Adrenal gland (tissue), 12 donors: Measurements from ENCODE around the gene ODF2. TPM values are rescaled to one million over a fixed set of nuclear protein-coding genes. Genes with fewer than 3 reads are reported as not detected.

Experiments
- DNase-seq, 7 donors: peaks; one replicate each; pipeline ENCODE4 v3.0.0-alpha.2; 2019 to 2020
- H3K27ac ChIP-seq, 5 donors: fragments of 200-600 bp; sonication (generic) in 4 of 5; 1 replicate in 3 of 5; 2 replicates in 2 of 5; pipeline versions ENCODE4 v1.5.1 to v1.8.0; 2016 to 2020; ENCODE audit warnings: mild to moderate bottlenecking in 1 of 5
- H3K27me3 ChIP-seq: fragments of 200-600 bp; 2 replicates; pipeline ENCODE4 v1.8.0; 2021
- H3K36me3 ChIP-seq, 2 donors: fragments of 200-600 bp; replicated peaks in 1 of 2; 1 replicate in 1 of 2; 2 replicates in 1 of 2; pipeline versions ENCODE4 v1.5.1 to v1.8.0; 2018 to 2022
- H3K4me1 ChIP-seq, 2 donors: fragments of 200-600 bp; replicated peaks in 1 of 2; 1 replicate in 1 of 2; 2 replicates in 1 of 2; pipeline versions ENCODE4 v1.5.1 to v1.8.0; 2018 to 2021
- H3K4me3 ChIP-seq, 4 donors: fragments of 200-600 bp; sonication (generic) in 3 of 4; one replicate each; pipeline ENCODE4 v1.5.1; 2016 to 2018
- H3K9me3 ChIP-seq, 3 donors: fragments of 200-600 bp; sonication (generic) in 1 of 3; replicated peaks in 1 of 3; 1 replicate in 2 of 3; 2 replicates in 1 of 3; pipeline versions ENCODE4 v1.5.1 to v1.8.0; 2016 to 2021
- POLR2A ChIP-seq, 2 donors: fragments of 450-650 bp; IDR thresholded peaks; one replicate each; pipeline ENCODE4 v1.6.1; 2017; ENCODE audit warnings: antibody characterized with exemption in 2 of 2, mild to moderate bottlenecking in 2 of 2, moderate library complexity in 1 of 2
- WGBS, 4 donors: extraction: QIAGEN DNeasy Blood & Tissue Kit in 2 of 4; methylation state at CpG; one replicate each; pipeline versions ENCODE4 v1.1.5 to v1.1.7; 2013 to 2017; 5-methylcytosine and 5-hydroxymethylcytosine counted together
- intact Hi-C, 2 donors: fragments of 100-400 bp; cut with DNase I; formaldehyde crosslinking; loops; one replicate each; pipeline versions ENCODE4 v1.14.1 to v1.15.0; 2022 to 2023
- polyA plus RNA-seq, 3 donors: library from polyadenylated mRNA; stranded (reverse); fragments of 200-250 nt in 2 of 3; fragments of 350-450 nt in 1 of 3; fragmentation: Illumina TruSeq in 1 of 3; extraction: RNeasy Lipid Tissue Mini Kit (QIAGEN cat#74804) in 1 of 3; gene quantifications; one replicate each; pipeline ENCODE4 v1.2.3, GENCODE V29; 2013 to 2014
- total RNA-seq, 9 donors: library from RNA; depleted of rRNA in 4 of 9; stranded (reverse); fragments of >200 nt in 4 of 9; fragments of 120-200 nt in 1 of 9; fragmentation: NEBNext Ultra II Directional in 1 of 9; extraction: Animal tissue kit (Norgen Biotek cat#: 25700) in 1 of 9; gene quantifications; one replicate each; pipeline versions ENCODE4 v1.1.0 to v1.2.4, GENCODE V29; 2013 to 2023
- TF ChIP-seq, protein P1 (sequence below), 6 experiments: fragments of 450-650 bp in 4 of 6; fragments of 200-600 bp in 2 of 6; sonication (generic) in 1 of 6; IDR thresholded peaks; 1 replicate in 5 of 6; 2 replicates in 1 of 6; pipeline versions ENCODE4 v1.5.1 to v1.8.0; 2016 to 2021; ENCODE audit warnings: antibody characterized with exemption in 6 of 6, mild to moderate bottlenecking in 2 of 6, moderate library complexity in 1 of 6
- donor health status: healthy with polysubstance abuse.
- donor health status: Bipolar disorder and iron deficiency.
- donor health status: DM: yes; HTN: yes; CAD: no.
- donor health status: DM: no; HTN: no; CAD: no.
- donor health status: DM: no; HTN: no; CAD: no.
- donor health status: DM: yes; HTN: yes; CAD: no.

Gene ODF2
- total and polyA plus RNA-seq, 12 donors: 10.2 to 21.6 (median 16.1) TPM

- intact Hi-C loops: no loop called here
Measured at GRCh38 chr9:128459011-128459410, 3.2 kb downstream of the ODF2 start.

GRCh38 chr9:128469070-128469469 is 13.3 kb downstream of the ODF2 start:
- intact Hi-C loops: no loop called here
- DNase-seq: no peak
- Histone ChIP-seq H3K27me3 (no peaks in the 10 kb centered on the region), H3K36me3 (peaks cover 0 to 18% of the 10 kb centered on the region in 2 donors), H3K4me1 (no peaks in the 10 kb centered on the region), H3K9me3 (no peaks in the 10 kb centered on the region), H3K27ac (no peak overlapping the region), H3K4me3 (no peak overlapping the region)
- 82 to 87% (median 83%) methylated on average over 6 to 7 of the region's 7 CpGs for WGBS, 4 donors
- no peak for TF ChIP-seq POLR2A (IDR thresholded peaks at IDR 0.05)
- TF ChIP-seq, protein P1, sequence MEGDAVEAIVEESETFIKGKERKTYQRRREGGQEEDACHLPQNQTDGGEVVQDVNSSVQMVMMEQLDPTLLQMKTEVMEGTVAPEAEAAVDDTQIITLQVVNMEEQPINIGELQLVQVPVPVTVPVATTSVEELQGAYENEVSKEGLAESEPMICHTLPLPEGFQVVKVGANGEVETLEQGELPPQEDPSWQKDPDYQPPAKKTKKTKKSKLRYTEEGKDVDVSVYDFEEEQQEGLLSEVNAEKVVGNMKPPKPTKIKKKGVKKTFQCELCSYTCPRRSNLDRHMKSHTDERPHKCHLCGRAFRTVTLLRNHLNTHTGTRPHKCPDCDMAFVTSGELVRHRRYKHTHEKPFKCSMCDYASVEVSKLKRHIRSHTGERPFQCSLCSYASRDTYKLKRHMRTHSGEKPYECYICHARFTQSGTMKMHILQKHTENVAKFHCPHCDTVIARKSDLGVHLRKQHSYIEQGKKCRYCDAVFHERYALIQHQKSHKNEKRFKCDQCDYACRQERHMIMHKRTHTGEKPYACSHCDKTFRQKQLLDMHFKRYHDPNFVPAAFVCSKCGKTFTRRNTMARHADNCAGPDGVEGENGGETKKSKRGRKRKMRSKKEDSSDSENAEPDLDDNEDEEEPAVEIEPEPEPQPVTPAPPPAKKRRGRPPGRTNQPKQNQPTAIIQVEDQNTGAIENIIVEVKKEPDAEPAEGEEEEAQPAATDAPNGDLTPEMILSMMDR (IDR thresholded peaks at IDR 0.05): no peak

More at GRCh38 chr9:128459011-128459410, 3.2 kb downstream of the ODF2 start:
- Histone ChIP-seq H3K36me3 (peaks cover 0 to 36% of the 10 kb centered on the region in 2 donors), H3K27ac (no peak overlapping the region), H3K4me3 (no peak overlapping the region), H3K4me1 (no peaks in the 10 kb centered on the region), H3K9me3 (no peaks in the 10 kb centered on the region), H3K27me3 (no peaks in the 10 kb centered on the region)
- no peak for DNase-seq
- TF ChIP-seq, protein P1 (IDR thresholded peaks at IDR 0.05): no peak
- no peak for TF ChIP-seq POLR2A (IDR thresholded peaks at IDR 0.05)
- WGBS, 4 donors: 95 to 100% (median 97%) methylated on average over 3 of the region's 3 CpGs

GRCh38 chr9:128470560-128470959 is 14.8 kb downstream of the ODF2 start:
- no peaks in the 10 kb centered on the region for H3K4me1 ChIP-seq
- no peaks in the 10 kb centered on the region for H3K27me3 ChIP-seq
- TF ChIP-seq POLR2A (IDR thresholded peaks at IDR 0.05): no peak
- TF ChIP-seq, protein P1 (IDR thresholded peaks at IDR 0.05): no peak
- intact Hi-C loops: no loop called here
- H3K9me3 ChIP-seq: no peaks in the 10 kb centered on the region
- H3K4me3 ChIP-seq: no peak overlapping the region
- 71 to 84% (median 80%) methylated on average over 5 of the region's 5 CpGs for WGBS, 4 donors
- H3K27ac ChIP-seq: no peak overlapping the region
- DNase-seq: peak in 3 of 7 donors; percentile 15 to 33 (median 24)
- peaks cover 0 to 18% of the 10 kb centered on the region in 2 donors for H3K36me3 ChIP-seq

GRCh38 chr9:128473104-128473503 is 17.3 kb downstream of the ODF2 start:
- no peak overlapping the region for H3K4me3 ChIP-seq
- DNase-seq: no peak
- TF ChIP-seq, protein P1 (IDR thresholded peaks at IDR 0.05): no peak
- TF ChIP-seq POLR2A (IDR thresholded peaks at IDR 0.05): no peak
- no peaks in the 10 kb centered on the region for H3K27me3 ChIP-seq
- no peak overlapping the region for H3K27ac ChIP-seq
- H3K36me3 ChIP-seq: peaks cover 0 to 22% of the 10 kb centered on the region in 2 donors
- intact Hi-C loops: no loop called here
- 94 to 100% (median 97%) methylated on average over 2 to 5 of the region's 5 CpGs for WGBS, 4 donors
- no peaks in the 10 kb centered on the region for H3K9me3 ChIP-seq
- H3K4me1 ChIP-seq: no peaks in the 10 kb centered on the region
